Measurements from ENCODE around the gene MAP4. TPM values are rescaled to one million over a fixed set of nuclear protein-coding genes. Genes with fewer than 3 reads are reported as not detected.

Gene MAP4
- total and polyA plus RNA-seq, 8 donors, result 31.0 to 146 (median 92.4) TPM

DNA sequence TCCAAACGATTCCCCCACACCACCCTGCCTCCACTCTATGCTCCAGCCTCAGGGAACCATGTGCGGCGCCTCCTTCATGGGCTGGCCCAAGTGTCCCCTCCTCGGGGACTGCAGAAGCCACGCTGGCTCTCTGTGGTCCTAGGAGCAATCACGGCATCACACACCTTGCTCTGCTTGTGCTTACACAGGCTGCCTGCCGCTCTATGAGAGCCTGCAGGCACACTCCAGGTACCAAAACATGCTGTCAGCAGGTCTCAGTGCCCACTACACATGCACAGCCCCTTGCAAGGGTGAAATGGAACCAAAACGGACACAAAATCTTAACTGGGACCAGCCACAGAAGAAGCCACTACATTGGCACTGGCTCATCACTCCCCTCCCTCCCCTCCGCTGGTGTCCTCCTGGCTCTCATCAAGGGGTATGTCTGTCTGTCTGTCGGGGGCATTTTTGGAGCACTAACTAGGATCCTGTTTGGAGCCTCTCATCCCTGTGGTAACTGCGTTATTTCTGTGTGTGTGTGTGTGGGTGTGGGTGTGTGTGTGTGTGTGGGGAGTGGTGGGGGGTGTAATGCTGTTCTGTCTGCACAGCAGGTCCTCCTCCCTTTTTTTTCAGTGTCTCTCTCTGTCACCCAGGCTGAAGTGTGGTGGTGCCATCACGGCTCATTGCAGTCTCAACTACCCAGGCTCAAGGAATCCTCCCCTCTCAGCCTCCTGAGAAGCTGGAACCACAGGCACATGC is 152.7 kb downstream of the MAP4 start:
- no peak overlapping the region for H3K4me3 ChIP-seq
- DNase-seq, result no peak
- WGBS, 5 donors, result 80 to 95% (median 92%) methylated on average over 12 of the region's 12 CpGs
- H3K4me1 ChIP-seq, result no peaks in the 10 kb centered on the region
- peaks cover 41 to 96% (median 87%) of the 10 kb centered on the region in 4 donors for H3K36me3 ChIP-seq
- H3K9me3 ChIP-seq, result no peaks in the 10 kb centered on the region
- TF ChIP-seq POLR2AphosphoS5 (IDR thresholded peaks at IDR 0.05), result no peak
- no peak for TF ChIP-seq EP300 (IDR thresholded peaks at IDR 0.05)
- TF ChIP-seq POLR2A (IDR thresholded peaks at IDR 0.05), result no peak
- TF ChIP-seq, protein P1, sequence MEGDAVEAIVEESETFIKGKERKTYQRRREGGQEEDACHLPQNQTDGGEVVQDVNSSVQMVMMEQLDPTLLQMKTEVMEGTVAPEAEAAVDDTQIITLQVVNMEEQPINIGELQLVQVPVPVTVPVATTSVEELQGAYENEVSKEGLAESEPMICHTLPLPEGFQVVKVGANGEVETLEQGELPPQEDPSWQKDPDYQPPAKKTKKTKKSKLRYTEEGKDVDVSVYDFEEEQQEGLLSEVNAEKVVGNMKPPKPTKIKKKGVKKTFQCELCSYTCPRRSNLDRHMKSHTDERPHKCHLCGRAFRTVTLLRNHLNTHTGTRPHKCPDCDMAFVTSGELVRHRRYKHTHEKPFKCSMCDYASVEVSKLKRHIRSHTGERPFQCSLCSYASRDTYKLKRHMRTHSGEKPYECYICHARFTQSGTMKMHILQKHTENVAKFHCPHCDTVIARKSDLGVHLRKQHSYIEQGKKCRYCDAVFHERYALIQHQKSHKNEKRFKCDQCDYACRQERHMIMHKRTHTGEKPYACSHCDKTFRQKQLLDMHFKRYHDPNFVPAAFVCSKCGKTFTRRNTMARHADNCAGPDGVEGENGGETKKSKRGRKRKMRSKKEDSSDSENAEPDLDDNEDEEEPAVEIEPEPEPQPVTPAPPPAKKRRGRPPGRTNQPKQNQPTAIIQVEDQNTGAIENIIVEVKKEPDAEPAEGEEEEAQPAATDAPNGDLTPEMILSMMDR (IDR thresholded peaks at IDR 0.05), result no peak
- H3K27me3 ChIP-seq, result no peaks in the 10 kb centered on the region
- H3K27ac ChIP-seq, result no peak overlapping the region
- intact Hi-C loops (cut with DNase I; ENCODE audit: low total_unique reads), result no loop called here

DNA sequence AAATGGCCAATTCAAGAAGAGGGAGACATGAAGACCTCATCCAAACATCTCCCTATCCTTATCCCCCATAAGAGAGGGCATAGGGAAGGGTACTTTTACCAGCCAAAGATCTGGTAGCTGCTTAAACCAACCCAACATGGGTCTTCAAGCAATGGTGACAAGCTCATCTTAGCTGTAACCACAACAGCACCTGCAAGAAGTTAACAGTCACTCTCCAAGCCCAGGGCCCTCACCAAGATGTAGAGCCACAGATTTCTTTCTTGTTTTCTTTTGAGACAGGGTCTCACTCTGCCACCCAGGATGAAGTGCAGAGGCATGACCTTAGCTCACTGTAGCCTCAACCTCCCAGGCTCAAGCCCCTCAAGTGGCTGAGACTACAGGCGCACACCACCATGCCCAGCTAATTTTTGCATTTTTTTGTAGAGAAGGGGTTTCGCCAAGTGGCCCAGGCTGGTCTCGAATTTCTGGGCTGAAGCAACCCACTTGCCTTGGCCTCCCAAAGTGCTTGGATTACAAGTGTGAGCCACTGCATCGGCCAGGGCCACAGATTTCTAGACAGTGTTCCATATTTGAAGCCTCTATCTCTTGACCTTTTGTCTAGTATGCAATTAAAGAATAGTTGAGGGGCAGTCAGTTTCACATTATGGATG is 156.1 kb downstream of the MAP4 start:
- DNase-seq, result no peak
- Histone ChIP-seq H3K36me3 (peaks cover 31 to 96% (median 85%) of the 10 kb centered on the region in 4 donors), H3K27me3 (no peaks in the 10 kb centered on the region), H3K27ac (no peak overlapping the region), H3K9me3 (no peaks in the 10 kb centered on the region), H3K4me3 (no peak overlapping the region), H3K4me1 (no peaks in the 10 kb centered on the region)
- intact Hi-C loops (cut with DNase I; ENCODE audit: low total_unique reads), result no loop called here
- WGBS, 5 donors, result 92 to 96% (median 94%) methylated on average over 4 of the region's 4 CpGs
- no peak for TF ChIP-seq POLR2AphosphoS5 (IDR thresholded peaks at IDR 0.05)

DNA sequence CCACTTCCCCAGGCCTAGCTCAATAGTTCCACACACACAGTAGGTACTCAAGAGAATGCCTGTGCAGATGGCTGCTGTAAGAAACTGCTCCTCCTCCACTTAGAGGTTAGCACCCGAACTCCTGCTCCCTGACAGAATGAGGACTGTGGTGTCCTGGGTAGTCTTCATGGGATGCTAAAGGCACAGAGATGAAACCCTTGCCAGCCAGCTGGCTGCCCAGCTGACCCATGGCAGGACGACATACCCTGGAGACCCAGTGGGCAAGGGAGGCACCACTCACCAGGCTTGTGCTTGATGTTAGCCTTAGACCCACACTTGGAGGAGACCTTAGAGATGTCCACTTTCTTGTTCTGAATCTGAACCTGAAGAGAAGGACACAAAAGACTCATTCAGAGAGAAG is 159.1 kb downstream of the MAP4 start:
- Histone ChIP-seq H3K36me3 (peaks cover 48 to 97% (median 86%) of the 10 kb centered on the region in 4 donors), H3K4me1 (no peaks in the 10 kb centered on the region), H3K27ac (no peak overlapping the region), H3K9me3 (no peaks in the 10 kb centered on the region), H3K4me3 (no peak overlapping the region), H3K27me3 (no peaks in the 10 kb centered on the region)
- intact Hi-C loops (cut with DNase I; ENCODE audit: low total_unique reads), result no loop called here
- TF ChIP-seq EP300 (IDR thresholded peaks at IDR 0.05) (no peak), POLR2AphosphoS5 (IDR thresholded peaks at IDR 0.05) (no peak), POLR2A (IDR thresholded peaks at IDR 0.05) (no peak)
- TF ChIP-seq, protein P1 (IDR thresholded peaks at IDR 0.05), result no peak
- WGBS, 5 donors, result 80 to 93% (median 87%) methylated on average over 2 of the region's 2 CpGs
- DNase-seq, result no peak

DNA sequence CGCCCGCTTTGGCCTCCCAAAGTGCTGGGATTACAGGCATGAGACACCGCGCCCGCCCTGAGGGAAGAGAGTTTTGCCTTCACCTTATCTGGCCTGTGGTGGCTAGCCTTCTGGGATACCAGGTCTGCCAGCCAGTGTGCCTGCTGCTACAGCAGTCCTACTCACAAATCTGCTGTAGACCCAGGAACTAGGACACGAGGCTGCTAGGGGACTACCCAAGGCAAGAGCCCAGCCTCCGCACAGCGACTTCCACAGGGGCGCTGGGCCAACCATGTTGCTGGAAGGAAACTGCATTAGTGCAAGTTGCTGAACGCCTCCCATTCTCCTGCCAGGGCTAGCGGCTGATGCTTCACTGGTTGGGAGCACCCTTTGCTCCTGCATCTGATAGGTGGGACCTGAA is 159.5 kb downstream of the MAP4 start:
- WGBS, 5 donors, result 90 to 93% (median 91%) methylated on average over 7 to 11 of the region's 11 CpGs
- H3K4me1 ChIP-seq, result no peaks in the 10 kb centered on the region
- TF ChIP-seq, protein P1 (IDR thresholded peaks at IDR 0.05), result no peak
- TF ChIP-seq POLR2A (IDR thresholded peaks at IDR 0.05) (no peak), EP300 (IDR thresholded peaks at IDR 0.05) (no peak), POLR2AphosphoS5 (IDR thresholded peaks at IDR 0.05) (no peak)
- DNase-seq, result no peak
- no peak overlapping the region for H3K4me3 ChIP-seq
- intact Hi-C loops (cut with DNase I; ENCODE audit: low total_unique reads), result no loop called here
- H3K27ac ChIP-seq, result no peak overlapping the region
- H3K36me3 ChIP-seq, result peaks cover 48 to 100% (median 90%) of the 10 kb centered on the region in 4 donors
- H3K9me3 ChIP-seq, result no peaks in the 10 kb centered on the region
- H3K27me3 ChIP-seq, result no peaks in the 10 kb centered on the region

Measured in stomach (tissue), 9 donors.